ENCODE results near the gene FCRLB.

The FCRLB gene

GRCh38 chr1:161710560-161710959 is 10.8 kb upstream of the FCRLB start:
- no peaks in the 10 kb centered on the region for H3K9me3 ChIP-seq (ENCODE audit: insufficient read depth, low read length, severe bottlenecking)
- no peak overlapping the region for H3K4me2 ChIP-seq (ENCODE audit: insufficient read depth, low read length)
- H4K20me1 ChIP-seq (ENCODE audit: insufficient read depth, low read length) = no peaks in the 10 kb centered on the region
- H3K27me3 ChIP-seq (ENCODE audit: insufficient read depth, low read length, poor library complexity) = peaks cover 23% of the 10 kb centered on the region
- TF ChIP-seq CTCF (IDR thresholded peaks at IDR 0.05; ENCODE audit: borderline replicate concordance, extremely low read depth, low read length, poor library complexity, severe bottlenecking) = no peak
- H3K79me2 ChIP-seq (ENCODE audit: insufficient read depth, low read length) = no peaks in the 10 kb centered on the region
- DNase-seq = no peak
- no peak for ATAC-seq (ENCODE audit: insufficient read depth, low read depth)
- no peak overlapping the region for H3K9ac ChIP-seq (ENCODE audit: low read depth, low read length)
- H3K4me1 ChIP-seq (ENCODE audit: insufficient read depth, low read length) = no peaks in the 10 kb centered on the region
- no peak overlapping the region for H2AFZ ChIP-seq (ENCODE audit: low read depth, low read length)
- H3K27ac ChIP-seq (ENCODE audit: low read length) = no peak overlapping the region
- H3K4me3 ChIP-seq (ENCODE audit: low read depth in 1 of 2, low read length in 2 of 2) = no peak overlapping the region
- H3K36me3 ChIP-seq (ENCODE audit: insufficient read depth, low read length) = no peaks in the 10 kb centered on the region

DNA sequence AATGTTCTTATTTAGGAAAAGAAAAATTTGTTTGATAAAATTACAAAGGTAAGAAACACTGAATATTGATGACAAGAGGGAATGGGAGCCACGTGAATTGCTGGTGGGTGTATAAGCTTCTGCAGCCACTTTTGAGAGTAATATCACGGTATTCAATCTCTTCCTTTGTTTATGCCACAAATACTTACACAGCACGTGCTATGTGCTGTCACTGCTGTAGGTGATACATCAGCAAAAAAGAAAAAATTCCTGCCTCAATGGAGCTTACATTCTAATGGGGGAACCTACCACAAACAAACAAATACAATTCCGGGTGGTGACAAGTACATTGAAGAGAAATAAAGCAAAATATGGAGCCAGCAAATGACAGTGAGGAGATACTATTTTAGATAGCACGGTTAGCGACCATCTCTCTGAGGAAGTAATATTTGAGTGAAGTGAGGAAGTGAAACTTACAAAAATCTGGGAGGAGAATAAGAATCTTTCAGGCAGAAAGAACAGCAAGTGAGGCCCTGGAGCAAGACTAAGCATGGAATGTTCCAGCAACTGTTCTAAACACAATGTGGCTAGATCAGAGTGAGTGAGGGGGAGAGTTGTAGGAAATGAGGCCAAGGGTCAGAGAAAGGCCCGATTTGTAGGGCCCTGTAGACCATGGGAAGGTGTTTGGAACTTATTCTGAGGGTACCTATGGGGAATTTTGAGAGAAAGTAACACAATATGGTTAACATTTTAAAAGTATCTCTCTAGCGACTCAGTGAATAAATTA is 2.6 kb upstream of the FCRLB start:
- TF ChIP-seq CTCF (IDR thresholded peaks at IDR 0.05; ENCODE audit: borderline replicate concordance, extremely low read depth, low read length, poor library complexity, severe bottlenecking) (no peak), EZH2 (IDR thresholded peaks at IDR 0.05; ENCODE audit: borderline replicate concordance, low read depth, low read length, severe bottlenecking) (no peak)
- H2AFZ ChIP-seq (ENCODE audit: low read depth, low read length) = no peak overlapping the region
- H3K36me3 ChIP-seq (ENCODE audit: insufficient read depth, low read length) = no peaks in the 10 kb centered on the region
- no peak overlapping the region for H3K4me3 ChIP-seq (ENCODE audit: low read depth in 1 of 2, low read length in 2 of 2)
- no peaks in the 10 kb centered on the region for H3K4me1 ChIP-seq (ENCODE audit: insufficient read depth, low read length)
- H3K27me3 ChIP-seq (ENCODE audit: insufficient read depth, low read length, poor library complexity) = peaks cover 44% of the 10 kb centered on the region
- H3K9me3 ChIP-seq (ENCODE audit: insufficient read depth, low read length, severe bottlenecking) = no peaks in the 10 kb centered on the region
- no peak overlapping the region for H3K27ac ChIP-seq (ENCODE audit: low read length)
- H3K9ac ChIP-seq (ENCODE audit: low read depth, low read length) = no peak overlapping the region
- ATAC-seq (ENCODE audit: insufficient read depth, low read depth) (no peak), DNase-seq (no peak)
- H3K4me2 ChIP-seq (ENCODE audit: insufficient read depth, low read length) = no peak overlapping the region
- no peaks in the 10 kb centered on the region for H4K20me1 ChIP-seq (ENCODE audit: insufficient read depth, low read length)
- H3K79me2 ChIP-seq (ENCODE audit: insufficient read depth, low read length) = no peaks in the 10 kb centered on the region

GRCh38 chr1:161719325-161719611 is 2.1 kb upstream of the FCRLB start:
- no peak overlapping the region for H3K4me3 ChIP-seq (ENCODE audit: low read depth in 1 of 2, low read length in 2 of 2)
- no peaks in the 10 kb centered on the region for H3K36me3 ChIP-seq (ENCODE audit: insufficient read depth, low read length)
- ATAC-seq (ENCODE audit: insufficient read depth, low read depth) (no peak), DNase-seq (no peak)
- no peak overlapping the region for H3K27ac ChIP-seq (ENCODE audit: low read length)
- no peaks in the 10 kb centered on the region for H3K9me3 ChIP-seq (ENCODE audit: insufficient read depth, low read length, severe bottlenecking)
- H3K4me2 ChIP-seq (ENCODE audit: insufficient read depth, low read length) = no peak overlapping the region
- H3K79me2 ChIP-seq (ENCODE audit: insufficient read depth, low read length) = no peaks in the 10 kb centered on the region
- TF ChIP-seq CTCF (IDR thresholded peaks at IDR 0.05; ENCODE audit: borderline replicate concordance, extremely low read depth, low read length, poor library complexity, severe bottlenecking) = no peak
- TF ChIP-seq EZH2 (IDR thresholded peaks at IDR 0.05; ENCODE audit: borderline replicate concordance, low read depth, low read length, severe bottlenecking) = no peak
- no peaks in the 10 kb centered on the region for H3K4me1 ChIP-seq (ENCODE audit: insufficient read depth, low read length)
- no peaks in the 10 kb centered on the region for H4K20me1 ChIP-seq (ENCODE audit: insufficient read depth, low read length)
- peaks cover 44% of the 10 kb centered on the region for H3K27me3 ChIP-seq (ENCODE audit: insufficient read depth, low read length, poor library complexity)
- no peak overlapping the region for H3K9ac ChIP-seq (ENCODE audit: low read depth, low read length)
- no peak overlapping the region for H2AFZ ChIP-seq (ENCODE audit: low read depth, low read length)

DNA sequence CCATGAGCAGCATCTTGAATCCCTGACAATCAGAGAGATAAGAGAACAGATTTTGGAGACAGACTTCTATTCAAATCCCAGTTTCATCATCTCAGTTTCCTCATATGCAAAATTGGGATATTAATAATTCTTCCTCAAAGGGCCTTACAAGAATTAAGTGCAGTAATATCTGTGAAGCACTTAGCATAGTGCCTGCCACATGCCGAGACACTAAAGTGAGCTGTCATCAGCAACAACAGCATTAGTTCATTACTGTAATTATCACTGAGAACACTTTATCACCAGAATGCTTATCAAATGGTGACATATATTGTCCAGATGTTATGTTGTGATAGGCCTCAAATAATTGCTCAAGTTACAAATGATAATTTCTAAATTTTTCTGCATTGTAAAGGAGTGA is 922 bp upstream of the FCRLB start:
- H3K79me2 ChIP-seq (ENCODE audit: insufficient read depth, low read length) = no peaks in the 10 kb centered on the region
- no peaks in the 10 kb centered on the region for H3K9me3 ChIP-seq (ENCODE audit: insufficient read depth, low read length, severe bottlenecking)
- H3K9ac ChIP-seq (ENCODE audit: low read depth, low read length) = no peak overlapping the region
- DNase-seq (no peak), ATAC-seq (ENCODE audit: insufficient read depth, low read depth) (no peak)
- no peak overlapping the region for H3K4me2 ChIP-seq (ENCODE audit: insufficient read depth, low read length)
- no peak overlapping the region for H3K27ac ChIP-seq (ENCODE audit: low read length)
- no peak overlapping the region for H3K4me3 ChIP-seq (ENCODE audit: low read depth in 1 of 2, low read length in 2 of 2)
- H3K36me3 ChIP-seq (ENCODE audit: insufficient read depth, low read length) = no peaks in the 10 kb centered on the region
- H2AFZ ChIP-seq (ENCODE audit: low read depth, low read length) = no peak overlapping the region
- no peaks in the 10 kb centered on the region for H4K20me1 ChIP-seq (ENCODE audit: insufficient read depth, low read length)
- TF ChIP-seq EZH2 (IDR thresholded peaks at IDR 0.05; ENCODE audit: borderline replicate concordance, low read depth, low read length, severe bottlenecking) = no peak
- no peak for TF ChIP-seq CTCF (IDR thresholded peaks at IDR 0.05; ENCODE audit: borderline replicate concordance, extremely low read depth, low read length, poor library complexity, severe bottlenecking)
- peaks cover 52% of the 10 kb centered on the region for H3K27me3 ChIP-seq (ENCODE audit: insufficient read depth, low read length, poor library complexity)
- no peaks in the 10 kb centered on the region; the same call in 1 of the 2 replicates for H3K4me1 ChIP-seq (ENCODE audit: insufficient read depth, low read length)
